NCI-H345 (cell line): Measurements from ENCODE around the gene KIF15.
"Not testable (repeated sequence)": the region's sequence is repeated elsewhere in the genome, so short reads cannot be mapped to it uniquely, and the experiment has no call there.

Experiments used
- DNase-seq: peaks from one replicate; lab custom pipeline; 2025; lab: John Stamatoyannopoulos, UW

The KIF15 gene

GRCh38 chr3:44821206-44821605, 59.6 kb downstream of the KIF15 start:
- DNase-seq = not testable (repeated sequence)

GRCh38 chr3:44825264-44825925, 63.8 kb downstream of the KIF15 start:
- no peak for DNase-seq

- DNase-seq = no peak
These were observed 65.6 kb downstream of the KIF15 start for GRCh38 chr3:44827196-44827595.

- no peak for DNase-seq
These were observed 69.6 kb downstream of the KIF15 start for GRCh38 chr3:44831232-44831631.

GRCh38 chr3:44832032-44832431, 70.4 kb downstream of the KIF15 start:
- DNase-seq = no peak

- DNase-seq = no peak
These were observed 71.4 kb downstream of the KIF15 start for GRCh38 chr3:44832965-44833364.

GRCh38 chr3:44833394-44833793, 71.8 kb downstream of the KIF15 start:
- no peak for DNase-seq

GRCh38 chr3:44835684-44836083, 74.1 kb downstream of the KIF15 start:
- no peak for DNase-seq

GRCh38 chr3:44842376-44842775, 80.8 kb downstream of the KIF15 start:
- DNase-seq = no peak

GRCh38 chr3:44845528-44846520, 84.2 kb downstream of the KIF15 start:
- no peak for DNase-seq

GRCh38 chr3:44848634-44849033, 87.0 kb downstream of the KIF15 start:
- no peak for DNase-seq

GRCh38 chr3:44856663-44857062, 95.1 kb downstream of the KIF15 start:
- not testable (repeated sequence) for DNase-seq

- no peak for DNase-seq
These were observed 98.5 kb downstream of the KIF15 start for GRCh38 chr3:44860117-44860516.

- DNase-seq = peak; percentile 91
These were observed 100.0 kb downstream of the KIF15 start, which contains the start of gene TMEM42 for GRCh38 chr3:44861412-44862225. Gene TMEM42, plus strand, starts transcription at chr3:44861912. Its CDS starts 13 bp downstream, at chr3:44861925.

- no peak for DNase-seq
These were observed 100.6 kb downstream of the KIF15 start for GRCh38 chr3:44862226-44862637.

GRCh38 chr3:44865272-44866035, 103.9 kb downstream of the KIF15 start:
- peak; percentile 88 for DNase-seq

GRCh38 chr3:44867421-44868111, 106.0 kb downstream of the KIF15 start:
- DNase-seq = no peak

- DNase-seq = peak; percentile 71
These were observed 108.9 kb downstream of the KIF15 start for GRCh38 chr3:44870375-44871061.

GRCh38 chr3:44874308-44874707, 112.7 kb downstream of the KIF15 start, which contains the start of gene TGM4:
Gene TGM4, plus strand, starts transcription at chr3:44874608. Its CDS starts 71 bp downstream, at chr3:44874679.
- no peak for DNase-seq

GRCh38 chr3:44875596-44875995, 114.0 kb downstream of the KIF15 start:
- DNase-seq = no peak
